A549 (cell line): ENCODE data around the gene SSH2.

ENCODE experiments used
- CTCF ChIP-seq: fragments of >200 bp; sonication (Bioruptor Twin); formaldehyde crosslinking; IDR thresholded peaks from 3 replicates; pipeline ENCODE4 v1.5.1; 2016
- EP300 ChIP-seq, 2 experiments: fragments of >200 bp; sonication (Bioruptor Twin); formaldehyde crosslinking; IDR thresholded peaks; 2 replicates in 1 of 2; 3 replicates in 1 of 2; pipeline ENCODE4 v1.6.1; 2016 to 2017
- MYC ChIP-seq: IDR thresholded peaks from 2 replicates; pipeline ENCODE4 v1.6.1; 2012; ENCODE audit warnings: mild to moderate bottlenecking, inconsistent platforms, low read length, improper control_type of control experiment, borderline replicate concordance
- USF2 ChIP-seq: fragments of 450-650 bp; IDR thresholded peaks from 2 replicates; pipeline ENCODE4 v1.6.1; 2014; ENCODE audit warnings: antibody characterized with exemption

- TF ChIP-seq CTCF (no peak), USF2 (no peak), MYC (no peak), EP300 (IDR thresholded peaks at IDR 0.05) (no peak)
Measured at GRCh38 chr17:29838961-29839360, 91.1 kb downstream of the SSH2 start.
